ENCODE data around the gene IL16.

Gene IL16

GRCh38 chr15:81288616-81289015 is 91.9 kb downstream of the IL16 start:
- Mint-ChIP-seq H3K4me1 (peaks cover 82% of the 10 kb centered on the region), H3K4me3 (no peak overlapping the region), H3K9me3 (peaks cover 6% of the 10 kb centered on the region), H3K27ac (ENCODE audit: low read depth) (peak overlapping the region; percentile 42), H3K36me3 (ENCODE audit: insufficient read depth) (peaks cover 11% of the 10 kb centered on the region), H3K27me3 (no peaks in the 10 kb centered on the region)
- ATAC-seq (replicated peaks; ENCODE audit: extremely low read depth, poor library complexity, severe bottlenecking) (no peak), DNase-seq (ENCODE audit: low spot score in 2 of 2) (no peak)

- DNase-seq (ENCODE audit: low spot score in 2 of 2) = no peak
- no peak for ATAC-seq (replicated peaks; ENCODE audit: extremely low read depth, poor library complexity, severe bottlenecking)
- Mint-ChIP-seq H3K36me3 (ENCODE audit: insufficient read depth) (peaks cover 16% of the 10 kb centered on the region), H3K4me3 (no peak overlapping the region), H3K4me1 (peaks cover 93% of the 10 kb centered on the region), H3K27me3 (no peaks in the 10 kb centered on the region), H3K9me3 (peaks cover 6% of the 10 kb centered on the region), H3K27ac (ENCODE audit: low read depth) (peak overlapping the region; percentile 33)
These were observed 93.2 kb downstream of the IL16 start for GRCh38 chr15:81289910-81290309.

GRCh38 chr15:81291916-81292522 is 95.3 kb downstream of the IL16 start:
- Mint-ChIP-seq H3K36me3 (ENCODE audit: insufficient read depth) (peaks cover 15% of the 10 kb centered on the region), H3K4me1 (peaks cover 93% of the 10 kb centered on the region), H3K9me3 (peaks cover 2% of the 10 kb centered on the region), H3K4me3 (peak overlapping the region; percentile 99), H3K27me3 (no peaks in the 10 kb centered on the region), H3K27ac (ENCODE audit: low read depth) (peak overlapping the region; percentile 98)
- DNase-seq (ENCODE audit: low spot score in 2 of 2) = no peak
- no peak for ATAC-seq (replicated peaks; ENCODE audit: extremely low read depth, poor library complexity, severe bottlenecking)

GRCh38 chr15:81292523-81293001 is 95.9 kb downstream of the IL16 start:
- DNase-seq (ENCODE audit: low spot score in 2 of 2) (peak in 1 of 2 donors; percentile 34), ATAC-seq (replicated peaks; ENCODE audit: extremely low read depth, poor library complexity, severe bottlenecking) (no peak)

GRCh38 chr15:81293728-81294515 is 97.2 kb downstream of the IL16 start:
- peak; percentile 49 to 74 for DNase-seq (ENCODE audit: low spot score in 2 of 2)
- H3K4me1 Mint-ChIP-seq = peaks cover 91% of the 10 kb centered on the region
- peaks cover 23% of the 10 kb centered on the region for H3K36me3 Mint-ChIP-seq (ENCODE audit: insufficient read depth)
- peak overlapping the region; percentile 98 for H3K27ac Mint-ChIP-seq (ENCODE audit: low read depth)
- ATAC-seq (replicated peaks; ENCODE audit: extremely low read depth, poor library complexity, severe bottlenecking) = peak; percentile 70
- H3K4me3 Mint-ChIP-seq = peak overlapping the region; percentile 99
- no peaks in the 10 kb centered on the region for H3K9me3 Mint-ChIP-seq
- H3K27me3 Mint-ChIP-seq = no peaks in the 10 kb centered on the region

More at GRCh38 chr15:81292523-81293001, 95.9 kb downstream of the IL16 start:
- Mint-ChIP-seq H3K36me3 (ENCODE audit: insufficient read depth) (peaks cover 16% of the 10 kb centered on the region), H3K9me3 (no peaks in the 10 kb centered on the region), H3K4me1 (peaks cover 93% of the 10 kb centered on the region), H3K27me3 (no peaks in the 10 kb centered on the region), H3K4me3 (peak overlapping the region; percentile 99), H3K27ac (ENCODE audit: low read depth) (peak overlapping the region; percentile 98)

GRCh38 chr15:81294516-81294880 is 97.8 kb downstream of the IL16 start:
- DNase-seq (ENCODE audit: low spot score in 2 of 2) (no peak), ATAC-seq (replicated peaks; ENCODE audit: extremely low read depth, poor library complexity, severe bottlenecking) (no peak)
- H3K9me3 Mint-ChIP-seq = no peaks in the 10 kb centered on the region
- no peaks in the 10 kb centered on the region for H3K27me3 Mint-ChIP-seq
- peaks cover 29% of the 10 kb centered on the region for H3K36me3 Mint-ChIP-seq (ENCODE audit: insufficient read depth)
- peaks cover 92% of the 10 kb centered on the region for H3K4me1 Mint-ChIP-seq
- peak overlapping the region; percentile 98 for H3K27ac Mint-ChIP-seq (ENCODE audit: low read depth)
- H3K4me3 Mint-ChIP-seq = peak overlapping the region; percentile 99

GRCh38 chr15:81295486-81296121 is 98.9 kb downstream of the IL16 start:
- no peak for DNase-seq (ENCODE audit: low spot score in 2 of 2)
- Mint-ChIP-seq H3K9me3 (no peaks in the 10 kb centered on the region), H3K36me3 (ENCODE audit: insufficient read depth) (peaks cover 40% of the 10 kb centered on the region), H3K27me3 (no peaks in the 10 kb centered on the region), H3K4me1 (peaks cover 96% of the 10 kb centered on the region), H3K4me3 (peak overlapping the region; percentile 99), H3K27ac (ENCODE audit: low read depth) (peak overlapping the region; percentile 98)
- ATAC-seq (replicated peaks; ENCODE audit: extremely low read depth, poor library complexity, severe bottlenecking) = no peak

GRCh38 chr15:81296186-81296585 is 99.5 kb downstream of the IL16 start:
- Mint-ChIP-seq H3K36me3 (ENCODE audit: insufficient read depth) (peaks cover 46% of the 10 kb centered on the region), H3K4me3 (peak overlapping the region; percentile 99), H3K27me3 (no peaks in the 10 kb centered on the region), H3K27ac (ENCODE audit: low read depth) (peak overlapping the region; percentile 98), H3K9me3 (no peaks in the 10 kb centered on the region), H3K4me1 (peaks cover 98% of the 10 kb centered on the region)
- ATAC-seq (replicated peaks; ENCODE audit: extremely low read depth, poor library complexity, severe bottlenecking) (no peak), DNase-seq (ENCODE audit: low spot score in 2 of 2) (no peak)

- Mint-ChIP-seq H3K4me1 (peaks cover 98% of the 10 kb centered on the region), H3K4me3 (peak overlapping the region; percentile 99), H3K27me3 (no peaks in the 10 kb centered on the region), H3K9me3 (no peaks in the 10 kb centered on the region), H3K27ac (ENCODE audit: low read depth) (peak overlapping the region; percentile 98), H3K36me3 (ENCODE audit: insufficient read depth) (peaks cover 51% of the 10 kb centered on the region)
- DNase-seq (ENCODE audit: low spot score in 2 of 2) = peak; percentile 51 to 74
- ATAC-seq (replicated peaks; ENCODE audit: extremely low read depth, poor library complexity, severe bottlenecking) = peak; percentile 68
These were observed 100.0 kb downstream of the IL16 start for GRCh38 chr15:81296673-81297072.

- Mint-ChIP-seq H3K36me3 (ENCODE audit: insufficient read depth) (peaks cover 56% of the 10 kb centered on the region), H3K27me3 (no peaks in the 10 kb centered on the region), H3K27ac (ENCODE audit: low read depth) (peak overlapping the region; percentile 98), H3K4me3 (peak overlapping the region; percentile 99), H3K4me1 (peaks cover 98% of the 10 kb centered on the region), H3K9me3 (no peaks in the 10 kb centered on the region)
- no peak for ATAC-seq (replicated peaks; ENCODE audit: extremely low read depth, poor library complexity, severe bottlenecking)
- DNase-seq (ENCODE audit: low spot score in 2 of 2) = no peak
These were observed 100.5 kb downstream of the IL16 start for GRCh38 chr15:81297147-81297572.

- ATAC-seq (replicated peaks; ENCODE audit: extremely low read depth, poor library complexity, severe bottlenecking) (no peak), DNase-seq (ENCODE audit: low spot score in 2 of 2) (no peak)
- Mint-ChIP-seq H3K4me3 (peak overlapping the region; percentile 99), H3K27me3 (no peaks in the 10 kb centered on the region), H3K27ac (ENCODE audit: low read depth) (peak overlapping the region; percentile 98), H3K9me3 (no peaks in the 10 kb centered on the region), H3K36me3 (ENCODE audit: insufficient read depth) (peaks cover 59% of the 10 kb centered on the region), H3K4me1 (peaks cover 98% of the 10 kb centered on the region)
These were observed 101.2 kb downstream of the IL16 start for GRCh38 chr15:81297603-81298575.

- ATAC-seq (replicated peaks; ENCODE audit: extremely low read depth, poor library complexity, severe bottlenecking) (no peak), DNase-seq (ENCODE audit: low spot score in 2 of 2) (no peak)
- Mint-ChIP-seq H3K36me3 (ENCODE audit: insufficient read depth) (peaks cover 66% of the 10 kb centered on the region), H3K9me3 (no peaks in the 10 kb centered on the region), H3K4me1 (peaks cover 98% of the 10 kb centered on the region), H3K27me3 (no peaks in the 10 kb centered on the region), H3K27ac (ENCODE audit: low read depth) (peak overlapping the region; percentile 98), H3K4me3 (peak overlapping the region; percentile 99)
These were observed 101.9 kb downstream of the IL16 start for GRCh38 chr15:81298611-81299010.
